Measurements from ENCODE around the gene PRKCZ. TPM values are rescaled to one million over a fixed set of nuclear protein-coding genes. Genes with fewer than 3 reads are reported as not detected.

Gene PRKCZ
- total RNA-seq, 1 experiment from 2014 or later = 1.9 TPM

DNA sequence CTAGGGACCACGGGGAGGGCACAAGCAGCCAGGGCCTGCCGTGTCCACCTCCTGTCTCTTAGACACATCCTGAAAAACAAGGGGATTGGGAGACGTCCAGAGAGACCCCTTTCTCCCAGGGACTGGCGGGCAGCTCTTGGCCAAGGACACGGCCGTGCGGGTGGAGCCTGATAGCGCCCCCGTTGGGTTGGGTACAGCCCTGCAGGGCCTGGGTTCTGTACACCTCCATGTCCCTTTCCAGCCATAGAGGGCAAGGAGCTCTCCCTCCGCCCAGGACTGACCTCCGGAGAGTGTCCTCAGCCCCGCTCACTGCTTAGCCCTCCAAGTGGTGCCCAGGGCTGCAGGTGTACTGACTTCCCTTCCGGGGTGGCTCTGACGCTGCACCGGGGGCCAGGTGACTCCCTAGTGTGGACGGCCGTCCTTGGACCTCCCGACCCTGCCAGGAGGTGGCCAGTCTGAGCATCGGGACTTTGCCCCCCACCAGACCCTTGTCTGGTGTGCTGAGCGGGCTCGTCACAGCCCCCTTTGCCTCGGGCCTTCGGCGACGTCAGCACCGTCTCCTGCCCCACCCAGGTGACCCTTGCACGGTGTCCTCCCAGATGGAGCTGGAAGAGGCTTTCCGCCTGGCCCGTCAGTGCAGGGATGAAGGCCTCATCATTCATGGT is 5.8 kb downstream of the PRKCZ start:
- Histone ChIP-seq H3K9me3 (ENCODE audit: low read depth, low read length, poor library complexity, severe bottlenecking) (no peaks in the 10 kb centered on the region), H3K27me3 (replicated peaks; ENCODE audit: insufficient read depth, low read depth, low read length, poor library complexity) (peaks cover 16% of the 10 kb centered on the region), H3K36me3 (ENCODE audit: insufficient read depth, low read length, poor library complexity, severe bottlenecking) (no peaks in the 10 kb centered on the region), H3K27ac (ENCODE audit: low read depth, low read length, poor library complexity, severe bottlenecking) (no peak overlapping the region), H3K4me1 (ENCODE audit: insufficient read depth, low read length, poor library complexity, severe bottlenecking) (no peaks in the 10 kb centered on the region), H3K4me3 (ENCODE audit: low read depth, low read length, poor library complexity, severe bottlenecking) (no peak overlapping the region)
- no peak for TF ChIP-seq EZH2 (IDR thresholded peaks at IDR 0.05; ENCODE audit: borderline replicate concordance, low read depth, low read length, poor library complexity, severe bottlenecking)
- TF ChIP-seq, protein P1, sequence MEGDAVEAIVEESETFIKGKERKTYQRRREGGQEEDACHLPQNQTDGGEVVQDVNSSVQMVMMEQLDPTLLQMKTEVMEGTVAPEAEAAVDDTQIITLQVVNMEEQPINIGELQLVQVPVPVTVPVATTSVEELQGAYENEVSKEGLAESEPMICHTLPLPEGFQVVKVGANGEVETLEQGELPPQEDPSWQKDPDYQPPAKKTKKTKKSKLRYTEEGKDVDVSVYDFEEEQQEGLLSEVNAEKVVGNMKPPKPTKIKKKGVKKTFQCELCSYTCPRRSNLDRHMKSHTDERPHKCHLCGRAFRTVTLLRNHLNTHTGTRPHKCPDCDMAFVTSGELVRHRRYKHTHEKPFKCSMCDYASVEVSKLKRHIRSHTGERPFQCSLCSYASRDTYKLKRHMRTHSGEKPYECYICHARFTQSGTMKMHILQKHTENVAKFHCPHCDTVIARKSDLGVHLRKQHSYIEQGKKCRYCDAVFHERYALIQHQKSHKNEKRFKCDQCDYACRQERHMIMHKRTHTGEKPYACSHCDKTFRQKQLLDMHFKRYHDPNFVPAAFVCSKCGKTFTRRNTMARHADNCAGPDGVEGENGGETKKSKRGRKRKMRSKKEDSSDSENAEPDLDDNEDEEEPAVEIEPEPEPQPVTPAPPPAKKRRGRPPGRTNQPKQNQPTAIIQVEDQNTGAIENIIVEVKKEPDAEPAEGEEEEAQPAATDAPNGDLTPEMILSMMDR (conservative IDR thresholded peaks at IDR 0.05; ENCODE audit: low read depth, low read length) = no peak
- no peak for DNase-seq (ENCODE audit: low spot score)
- ChIA-PET CTCF (no interaction called here), POLR2A (ENCODE audit: low non-redundant PET) (no interaction called here)
- intact Hi-C loops (cut with micrococcal nuclease; ENCODE audit: unreplicated experiment) = no loop called here
- no TSS peak for BruUV-seq (replicated peaks)

DNA sequence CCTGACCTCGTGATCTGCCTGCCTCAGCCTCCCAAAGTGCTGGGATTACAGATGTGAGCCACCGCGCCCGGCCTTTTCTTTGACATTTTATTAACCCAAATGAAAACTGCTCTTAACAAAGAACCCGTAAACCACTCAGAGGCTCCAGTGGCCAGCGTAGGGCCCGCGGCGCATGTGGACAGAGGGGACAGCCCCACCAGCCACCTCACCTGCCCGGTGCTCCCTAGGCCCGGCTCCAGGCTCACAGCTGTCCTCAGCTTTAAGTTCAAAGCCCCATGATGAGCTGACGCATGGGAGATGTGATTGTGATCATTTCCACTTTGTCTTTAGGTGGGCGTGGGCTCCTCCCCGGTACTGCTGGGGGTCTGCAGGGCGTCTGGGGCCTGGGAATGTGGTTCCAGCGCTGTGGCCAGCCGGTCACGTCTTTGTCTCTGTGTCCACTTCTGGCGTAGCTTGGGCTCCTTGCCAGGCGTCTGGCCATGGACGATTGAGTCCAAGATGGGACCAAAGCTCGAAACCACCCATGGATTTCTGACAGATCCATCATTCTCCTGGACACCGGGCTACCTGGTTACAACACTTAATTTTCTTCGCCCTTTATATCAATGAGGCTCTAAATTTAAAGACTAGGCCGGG is 6.9 kb downstream of the PRKCZ start:
- Histone ChIP-seq H3K27me3 (replicated peaks; ENCODE audit: insufficient read depth, low read depth, low read length, poor library complexity) (peaks cover 6% of the 10 kb centered on the region), H3K4me3 (ENCODE audit: low read depth, low read length, poor library complexity, severe bottlenecking) (no peak overlapping the region), H3K27ac (ENCODE audit: low read depth, low read length, poor library complexity, severe bottlenecking) (no peak overlapping the region), H3K4me1 (ENCODE audit: insufficient read depth, low read length, poor library complexity, severe bottlenecking) (no peaks in the 10 kb centered on the region), H3K9me3 (ENCODE audit: low read depth, low read length, poor library complexity, severe bottlenecking) (no peaks in the 10 kb centered on the region), H3K36me3 (ENCODE audit: insufficient read depth, low read length, poor library complexity, severe bottlenecking) (no peaks in the 10 kb centered on the region)
- ChIA-PET CTCF (no interaction called here), POLR2A (ENCODE audit: low non-redundant PET) (no interaction called here)
- TF ChIP-seq, protein P1 (conservative IDR thresholded peaks at IDR 0.05; ENCODE audit: low read depth, low read length) = no peak
- TF ChIP-seq EZH2 (IDR thresholded peaks at IDR 0.05; ENCODE audit: borderline replicate concordance, low read depth, low read length, poor library complexity, severe bottlenecking) = no peak
- intact Hi-C loops (cut with micrococcal nuclease; ENCODE audit: unreplicated experiment) = no loop called here
- DNase-seq (ENCODE audit: low spot score) = no peak
- no TSS peak for BruUV-seq (replicated peaks)

DNA sequence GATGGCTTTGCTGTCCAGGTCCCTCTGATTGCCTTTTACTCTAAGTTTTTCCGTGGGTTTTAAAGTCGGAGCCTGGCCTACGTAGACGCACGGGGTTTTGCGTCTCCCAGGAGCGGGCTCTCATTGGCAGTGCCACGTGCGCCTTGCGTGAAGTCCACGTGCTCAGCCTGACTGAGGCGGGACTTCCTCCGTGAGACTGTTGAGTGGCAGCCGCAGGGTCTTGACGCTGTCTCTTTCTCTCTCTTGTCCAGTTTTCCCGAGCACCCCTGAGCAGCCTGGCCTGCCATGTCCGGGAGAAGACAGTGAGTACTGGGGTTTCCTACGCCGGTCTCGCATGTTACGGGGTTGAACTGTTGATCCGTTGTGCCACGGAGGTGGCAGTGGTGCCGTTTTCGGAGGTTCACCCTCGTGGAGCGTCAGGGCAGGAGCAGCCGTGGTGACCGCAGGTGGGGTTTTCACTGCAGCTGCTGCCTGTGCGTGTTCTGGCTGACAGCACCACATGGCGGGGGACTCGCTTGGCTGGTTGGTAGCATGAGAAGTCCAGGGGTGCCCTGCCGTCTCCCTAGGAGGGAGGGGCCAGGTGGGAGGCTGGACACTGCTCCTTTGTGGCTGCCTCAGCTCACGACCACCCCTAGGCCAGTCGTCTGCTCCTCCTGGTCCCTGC is 9.2 kb downstream of the PRKCZ start:
- BruUV-seq (replicated peaks) = no TSS peak
- CTCF ChIA-PET = no interaction called here

More for the DNA sequence above, 9.2 kb downstream of the PRKCZ start:
- intact Hi-C loops (cut with micrococcal nuclease; ENCODE audit: unreplicated experiment) = no loop called here
- H3K27ac ChIP-seq (ENCODE audit: low read depth, low read length, poor library complexity, severe bottlenecking) = no peak overlapping the region
- H3K27me3 ChIP-seq (replicated peaks; ENCODE audit: insufficient read depth, low read depth, low read length, poor library complexity) = peaks cover under 1% of the 10 kb centered on the region
- POLR2A ChIA-PET (ENCODE audit: low non-redundant PET) = no interaction called here
- TF ChIP-seq EZH2 (IDR thresholded peaks at IDR 0.05; ENCODE audit: borderline replicate concordance, low read depth, low read length, poor library complexity, severe bottlenecking) = no peak
- TF ChIP-seq, protein P1 (conservative IDR thresholded peaks at IDR 0.05; ENCODE audit: low read depth, low read length) = no peak
- H3K4me3 ChIP-seq (ENCODE audit: low read depth, low read length, poor library complexity, severe bottlenecking) = no peak overlapping the region
- DNase-seq (ENCODE audit: low spot score) = no peak
- peaks cover 2% of the 10 kb centered on the region for H3K9me3 ChIP-seq (ENCODE audit: low read depth, low read length, poor library complexity, severe bottlenecking)
- no peaks in the 10 kb centered on the region for H3K4me1 ChIP-seq (ENCODE audit: insufficient read depth, low read length, poor library complexity, severe bottlenecking)
- no peaks in the 10 kb centered on the region for H3K36me3 ChIP-seq (ENCODE audit: insufficient read depth, low read length, poor library complexity, severe bottlenecking)
